Measurements from ENCODE around the gene EEF1E1. TPM values are rescaled to one million over a fixed set of nuclear protein-coding genes. Genes with fewer than 3 reads are reported as not detected.
"Not testable (repeated sequence)": the region's sequence is repeated elsewhere in the genome, so short reads cannot be mapped to it uniquely, and the experiment has no call there.

The EEF1E1 gene
- total RNA-seq, 1 donor from 2014 or later, result 33.2 TPM

DNA sequence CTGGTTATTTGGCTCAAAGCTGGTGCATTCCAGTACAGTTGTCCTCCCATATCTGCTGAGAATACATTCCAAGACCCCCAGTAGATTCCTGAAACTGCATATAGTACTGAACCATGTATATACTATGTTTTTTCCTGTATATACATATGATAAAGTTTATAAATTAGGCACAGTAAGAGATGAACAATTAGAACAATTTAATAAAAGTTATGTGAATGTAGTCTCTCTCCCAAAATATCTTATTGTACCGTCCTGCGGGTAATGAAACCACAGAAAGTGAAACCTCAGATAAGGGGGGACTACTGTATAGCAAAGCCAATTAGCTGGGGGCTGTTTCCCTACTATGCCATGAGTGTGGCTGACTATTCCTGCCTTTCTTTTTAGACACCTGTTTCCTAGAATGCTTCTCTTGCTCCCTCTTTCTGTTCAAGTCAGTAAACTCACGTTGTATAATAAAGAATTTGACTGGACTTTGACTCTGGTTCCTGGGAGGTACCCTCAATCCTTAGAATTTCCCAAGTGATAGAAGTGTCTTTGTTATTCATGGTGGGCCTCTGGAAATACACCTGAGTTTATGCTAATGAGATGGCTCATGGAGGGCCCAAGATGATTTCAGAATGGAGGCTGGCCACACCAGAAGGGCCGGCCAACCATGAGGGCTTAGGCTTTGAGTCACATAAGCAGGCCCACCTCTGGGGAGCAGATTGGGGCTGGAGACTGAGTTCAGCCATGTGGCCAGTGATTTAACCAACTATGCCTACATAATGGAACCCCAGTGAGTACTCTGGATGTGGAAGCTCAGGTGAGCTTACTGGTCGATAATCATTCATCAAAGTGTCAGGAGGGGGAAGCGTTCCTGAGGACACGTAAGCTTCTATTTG lies 37.5 kb downstream of the EEF1E1 start:
- no peak for DNase-seq (ENCODE audit: low read depth)

DNA sequence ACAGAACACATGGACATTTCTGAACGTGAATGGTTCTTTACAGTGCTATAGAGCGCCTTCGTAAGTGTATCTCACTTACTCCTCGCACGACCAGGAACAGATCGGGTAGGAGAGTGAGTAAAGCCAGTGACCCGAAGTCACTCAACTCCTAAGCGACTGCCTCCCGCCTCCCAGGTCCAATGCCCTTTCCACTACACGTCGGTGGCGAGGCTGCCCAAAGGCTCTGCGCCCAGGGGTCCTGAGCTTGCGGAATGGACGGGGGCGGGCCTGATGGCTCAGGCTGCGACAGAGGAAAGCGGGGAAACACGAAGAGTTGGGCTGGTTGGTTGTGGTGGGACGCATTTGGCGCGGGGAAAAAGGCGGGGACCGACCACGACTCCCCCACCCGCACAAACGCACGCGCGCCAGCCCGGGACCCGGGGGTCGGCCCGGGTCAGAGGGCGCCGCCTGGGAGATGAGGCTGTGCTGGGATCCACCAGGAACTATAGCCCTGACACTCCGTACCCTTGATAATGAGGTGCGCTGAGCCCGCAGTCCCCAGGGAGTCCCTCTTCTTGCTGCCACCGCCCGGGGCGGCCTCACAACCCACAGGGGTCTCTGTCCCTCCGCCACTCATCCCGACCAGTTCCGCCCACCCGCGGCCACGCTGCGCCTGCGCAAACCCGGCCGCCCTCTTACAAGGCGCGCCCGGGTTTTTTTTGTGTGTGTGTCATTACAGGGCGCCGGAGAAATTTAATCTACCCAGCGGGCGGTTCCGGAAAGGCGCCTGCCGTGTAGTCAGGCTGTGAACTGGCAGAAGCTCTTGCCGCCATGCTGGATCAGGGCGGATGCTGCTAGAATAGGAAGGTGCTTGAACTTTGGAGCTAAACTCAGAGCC lies 38.3 kb downstream of the EEF1E1 start, which contains the start of gene BLOC1S5:
BLOC1S5 (minus strand) TSS at position 629 of the 877 bp plus-strand sequence; CDS start at position 616, 13 bp downstream.
- peak; percentile 98 for DNase-seq (ENCODE audit: low read depth)

DNA sequence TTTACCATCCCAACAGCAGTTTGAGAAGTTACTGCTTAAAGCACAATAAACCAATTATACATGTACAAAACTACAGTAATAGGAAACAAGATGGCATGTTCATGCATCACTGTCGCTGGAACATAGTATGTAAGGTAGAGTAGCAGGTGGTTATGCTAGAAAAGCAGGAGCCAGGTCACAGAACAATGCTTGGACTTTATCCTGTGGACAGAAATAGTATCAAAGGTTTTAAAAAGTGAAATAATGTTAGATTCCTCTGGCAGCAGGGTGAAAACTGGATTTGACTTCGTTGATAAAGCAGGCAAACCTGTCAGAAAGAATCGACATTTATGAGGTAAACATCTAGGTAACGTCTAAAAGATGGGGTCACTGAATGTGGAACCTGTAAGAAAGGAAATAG lies 40.6 kb downstream of the EEF1E1 start:
- no peak for DNase-seq (ENCODE audit: low read depth)

GRCh38 chr6:8060346-8060745 lies 42.0 kb downstream of the EEF1E1 start:
- no peak for DNase-seq (ENCODE audit: low read depth)

- peak; percentile 46 for DNase-seq (ENCODE audit: low read depth)
These were observed 43.2 kb downstream of the EEF1E1 start for GRCh38 chr6:8059129-8059528.

GRCh38 chr6:8057793-8058192 lies 44.6 kb downstream of the EEF1E1 start:
- DNase-seq (ENCODE audit: low read depth), result no peak

DNA sequence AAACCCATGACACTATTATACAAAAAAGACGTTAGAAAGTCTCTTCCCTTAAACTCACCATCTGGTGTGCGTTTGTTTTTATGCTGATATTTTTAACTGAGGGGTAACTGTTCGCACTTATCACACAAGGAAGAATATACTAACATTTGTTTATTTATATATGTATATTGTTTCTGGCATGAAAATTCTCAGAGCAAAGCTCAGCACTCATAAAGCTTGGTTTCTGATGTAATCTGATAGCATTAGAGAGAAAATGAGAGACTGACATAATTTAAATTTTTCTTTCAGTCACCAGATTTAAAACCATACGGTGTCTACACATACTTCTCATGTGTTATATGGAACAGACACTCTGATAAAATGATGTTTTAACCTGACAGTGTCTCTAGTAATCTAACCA lies 45.1 kb downstream of the EEF1E1 start:
- no peak for DNase-seq (ENCODE audit: low read depth)

GRCh38 chr6:8054276-8054675 lies 48.1 kb downstream of the EEF1E1 start:
- DNase-seq (ENCODE audit: low read depth), result no peak

DNA sequence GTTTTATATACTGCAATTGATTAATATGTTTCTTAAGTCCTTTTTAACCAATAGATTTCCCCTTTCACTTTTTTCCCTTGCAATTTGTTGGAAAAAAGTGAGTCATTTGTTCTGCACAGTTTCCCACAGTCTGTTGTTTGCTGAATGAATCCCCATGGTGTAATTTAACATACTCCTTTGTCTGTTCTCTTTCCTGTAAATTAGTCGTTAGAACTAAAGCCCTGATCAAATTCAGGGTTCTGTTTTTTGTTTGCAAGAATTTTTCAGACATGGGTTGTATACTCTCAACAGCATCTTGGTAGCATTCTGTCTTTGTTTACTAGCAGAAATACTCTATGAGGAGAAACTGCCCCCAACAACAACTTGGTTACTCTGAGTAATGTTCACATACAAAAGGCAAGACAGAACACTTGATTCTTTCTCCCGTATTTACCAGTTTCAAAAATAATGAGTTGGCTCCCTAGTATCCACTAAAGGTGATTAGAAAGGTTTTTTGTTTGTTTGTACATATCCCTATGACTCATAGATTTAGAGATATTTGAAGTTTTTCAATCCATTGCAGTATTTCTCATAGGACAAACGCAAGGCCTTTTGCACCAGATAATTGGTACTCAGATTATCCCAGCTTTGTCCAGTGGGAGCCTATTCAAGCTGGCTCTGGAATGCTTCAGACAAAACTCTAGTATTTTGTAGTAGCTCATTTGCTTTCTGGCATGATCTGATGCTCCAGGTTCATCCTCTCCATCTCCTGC lies 54.6 kb downstream of the EEF1E1 start:
- DNase-seq (ENCODE audit: low read depth), result no peak

DNA sequence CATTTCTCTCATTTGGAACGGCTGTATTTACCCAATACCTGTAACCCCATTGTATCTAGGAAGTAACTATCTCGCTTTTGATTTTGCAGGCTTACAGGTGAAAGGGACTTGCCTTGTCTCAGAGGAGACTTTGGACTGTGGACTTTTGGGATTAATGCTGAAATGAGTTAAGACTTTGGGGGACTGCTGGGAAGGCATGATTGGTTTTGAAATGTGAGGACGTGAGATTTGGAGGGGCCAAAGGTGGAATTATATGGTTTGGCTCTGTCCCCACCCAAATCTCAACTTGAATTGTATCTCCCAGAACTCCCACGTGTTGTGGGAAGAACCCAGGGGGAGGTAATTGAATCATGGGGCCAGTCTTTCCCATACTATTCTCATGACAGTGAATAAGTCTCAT lies 56.6 kb downstream of the EEF1E1 start:
- DNase-seq (ENCODE audit: low read depth), result not testable (repeated sequence)

GRCh38 chr6:8043221-8043620 lies 59.1 kb downstream of the EEF1E1 start:
- peak; percentile 37 for DNase-seq (ENCODE audit: low read depth)

- DNase-seq (ENCODE audit: low read depth), result no peak
These were observed 60.3 kb downstream of the EEF1E1 start for GRCh38 chr6:8041913-8042583.

GRCh38 chr6:8034107-8034506 lies 68.2 kb downstream of the EEF1E1 start:
- not testable (repeated sequence) for DNase-seq (ENCODE audit: low read depth)

GRCh38 chr6:8030920-8031319 lies 71.4 kb downstream of the EEF1E1 start:
- DNase-seq (ENCODE audit: low read depth), result no peak

Other genes starting within 250 kb of the EEF1E1 start
- gene TXNDC5, start 191.8 kb downstream of the EEF1E1 start, total RNA-seq, result 138 and 162 TPM in 2 replicates
- gene BLOC1S5, start 38.2 kb downstream of the EEF1E1 start, total RNA-seq, result 14.1 and 24.1 TPM in 2 replicates